Transverse colon (tissue), 4 donors: ENCODE measurements around the gene SLC37A4. TPM values are rescaled to one million over a fixed set of nuclear protein-coding genes. Genes with fewer than 3 reads are reported as not detected.

Experiments
- DNase-seq: peaks from one replicate; pipeline ENCODE4 v3.0.0-alpha.2; 2019
- H3K27ac ChIP-seq, 4 donors: fragments of 200-600 bp; sonication (generic); 2 replicates each; pipeline ENCODE4 v1.5.1; 2016 to 2018; ENCODE audit warnings: inconsistent platforms in 4 of 4
- H3K27me3 ChIP-seq: fragments of 200-600 bp; sonication (generic); 2 replicates; pipeline ENCODE4 v1.5.1; 2017; ENCODE audit warnings: inconsistent platforms
- H3K36me3 ChIP-seq, 4 donors: fragments of 200-600 bp; sonication (generic); 2 replicates each; pipeline ENCODE4 v1.5.1; 2017 to 2019; ENCODE audit warnings: inconsistent platforms in 4 of 4
- H3K4me1 ChIP-seq, 4 donors: fragments of 200-600 bp; sonication (generic); 2 replicates each; pipeline ENCODE4 v1.5.1; 2017 to 2020; ENCODE audit warnings: inconsistent platforms in 4 of 4
- H3K4me3 ChIP-seq, 4 donors: fragments of 200-600 bp; sonication (generic); 1 replicate in 1 of 4; 2 replicates in 3 of 4; pipeline versions ENCODE4 v1.5.1 to v1.6.1; 2017 to 2019; ENCODE audit warnings: inconsistent platforms in 4 of 4
- H3K9me3 ChIP-seq, 2 donors: fragments of 200-600 bp; sonication (generic); 2 replicates each; pipeline ENCODE4 v1.5.1; 2017 to 2019; ENCODE audit warnings: inconsistent platforms in 2 of 2
- EP300 ChIP-seq: sonication (generic); formaldehyde crosslinking; IDR thresholded peaks from one replicate; pipeline ENCODE4 v1.6.1; 2017; ENCODE audit warnings: antibody characterized with exemption, low read depth
- POLR2A ChIP-seq: fragments of 450-650 bp; IDR thresholded peaks from one replicate; pipeline ENCODE4 v1.6.1; 2016; ENCODE audit warnings: antibody characterized with exemption, mild to moderate bottlenecking, moderate library complexity
- POLR2AphosphoS5 ChIP-seq, 3 donors: sonication (generic); formaldehyde crosslinking; IDR thresholded peaks; one replicate each; pipeline ENCODE4 v1.6.1; 2016; ENCODE audit warnings: antibody characterized with exemption in 3 of 3
- WGBS, 2 donors: methylation state at CpG; one replicate each; pipeline ENCODE4 v1.1.5; 2018; ENCODE audit warnings: low coverage in 1 of 2; 5-methylcytosine and 5-hydroxymethylcytosine counted together
- in situ Hi-C, 4 donors: fragments of 200-750 bp; cut with MboI; loops; one replicate each; pipeline versions ENCODE4 v1.15.0 to v1.15.1; 2017; ENCODE audit warnings: low sequenced_read_pairs in 3 of 4, low pct_ligation_motif_present in 1 of 4, low pct_unique_long_range_greater_than_20kb in 1 of 4
- intact Hi-C: fragments of 100-400 bp; cut with DNase I; formaldehyde crosslinking; loops from one replicate; pipeline ENCODE4 v1.15.1; 2023; ENCODE audit warnings: low total_unique reads
- total RNA-seq, 4 donors: library from RNA; depleted of rRNA; stranded (reverse); fragments of >200 nt; gene quantifications; one replicate each; pipeline ENCODE4 v1.1.0, GENCODE V29; 2016
- TF ChIP-seq, protein P1 (sequence below), 5 experiments: fragments of 200-600 bp in 3 of 5; fragments of 450-650 bp in 2 of 5; sonication (generic) in 3 of 5; IDR thresholded peaks; 1 replicate in 2 of 5; 2 replicates in 3 of 5; pipeline ENCODE4 v1.5.1; 2016 to 2017; ENCODE audit warnings: antibody characterized with exemption in 5 of 5, inconsistent platforms in 3 of 5, mild to moderate bottlenecking in 2 of 5, moderate library complexity in 1 of 5

SLC37A4 gene
- total RNA-seq, 4 donors from 2014 or later: 34.0 to 88.3 (median 81.2) TPM

DNA sequence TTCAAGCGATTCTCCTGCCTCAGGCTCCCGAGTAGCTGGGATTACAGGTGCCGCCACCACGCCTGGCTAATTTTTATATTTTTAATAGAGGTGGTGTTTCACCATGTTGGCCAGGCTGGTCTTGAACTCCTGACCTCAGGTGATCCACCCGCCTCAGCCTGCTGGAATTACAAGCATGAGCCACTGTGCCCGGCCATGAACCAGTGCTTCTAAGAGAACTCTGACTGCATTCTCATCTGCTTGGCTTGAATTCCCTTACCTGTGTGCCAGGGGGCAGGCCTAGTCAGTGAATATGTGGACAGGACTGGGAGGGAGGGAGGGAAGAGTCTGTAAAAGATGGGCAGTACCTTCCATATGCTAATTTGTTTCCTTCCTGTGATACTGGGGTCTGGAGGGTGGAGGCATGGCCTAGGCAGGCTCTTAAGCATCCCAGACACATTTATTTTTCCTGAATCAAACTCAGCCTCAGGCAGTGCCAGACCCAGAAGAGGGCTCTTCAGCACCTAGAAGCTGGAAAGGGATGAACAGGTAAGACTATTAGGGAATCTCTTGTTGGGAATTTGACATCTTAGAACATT, 19.1 kb downstream of the SLC37A4 start:
- WGBS, 2 donors: 86% methylated on average over 6 of the region's 6 CpGs; no CpG with 5 or more reads in 1 of the 2 donors
- in situ Hi-C loops: no loop called here
- DNase-seq: no peak

DNA sequence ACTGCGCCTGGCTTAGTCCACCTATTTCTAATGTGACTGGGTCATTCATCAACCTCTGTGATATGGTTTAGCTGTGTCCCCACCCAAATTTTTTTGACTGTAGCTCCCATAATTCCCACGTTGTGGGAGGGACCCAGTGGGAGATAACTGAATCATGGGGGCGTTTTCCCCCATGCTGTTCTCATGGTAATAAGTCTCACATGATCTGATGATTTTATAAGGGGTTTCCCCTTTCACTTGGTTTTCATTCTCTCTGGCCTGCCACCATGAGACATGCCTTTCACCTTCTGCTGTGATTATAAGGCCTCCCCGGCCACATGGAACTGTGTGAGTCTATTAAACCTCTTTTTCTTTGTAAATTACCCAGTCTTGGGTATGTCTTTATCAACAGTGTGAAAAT, 24.0 kb downstream of the SLC37A4 start:
- no peak for DNase-seq
- H3K36me3 ChIP-seq: peaks cover 0 to 47% (median 11%) of the 10 kb centered on the region in 4 donors
- WGBS, 2 donors: 88 to 90% methylated on average over 4 of the region's 4 CpGs
- H3K4me3 ChIP-seq: no peak overlapping the region
- H3K9me3 ChIP-seq: no peaks in the 10 kb centered on the region
- intact Hi-C loops: no loop called here
- H3K27ac ChIP-seq: no peak overlapping the region
- H3K27me3 ChIP-seq: no peaks in the 10 kb centered on the region
- no peaks in the 10 kb centered on the region for H3K4me1 ChIP-seq
- TF ChIP-seq, protein P1, sequence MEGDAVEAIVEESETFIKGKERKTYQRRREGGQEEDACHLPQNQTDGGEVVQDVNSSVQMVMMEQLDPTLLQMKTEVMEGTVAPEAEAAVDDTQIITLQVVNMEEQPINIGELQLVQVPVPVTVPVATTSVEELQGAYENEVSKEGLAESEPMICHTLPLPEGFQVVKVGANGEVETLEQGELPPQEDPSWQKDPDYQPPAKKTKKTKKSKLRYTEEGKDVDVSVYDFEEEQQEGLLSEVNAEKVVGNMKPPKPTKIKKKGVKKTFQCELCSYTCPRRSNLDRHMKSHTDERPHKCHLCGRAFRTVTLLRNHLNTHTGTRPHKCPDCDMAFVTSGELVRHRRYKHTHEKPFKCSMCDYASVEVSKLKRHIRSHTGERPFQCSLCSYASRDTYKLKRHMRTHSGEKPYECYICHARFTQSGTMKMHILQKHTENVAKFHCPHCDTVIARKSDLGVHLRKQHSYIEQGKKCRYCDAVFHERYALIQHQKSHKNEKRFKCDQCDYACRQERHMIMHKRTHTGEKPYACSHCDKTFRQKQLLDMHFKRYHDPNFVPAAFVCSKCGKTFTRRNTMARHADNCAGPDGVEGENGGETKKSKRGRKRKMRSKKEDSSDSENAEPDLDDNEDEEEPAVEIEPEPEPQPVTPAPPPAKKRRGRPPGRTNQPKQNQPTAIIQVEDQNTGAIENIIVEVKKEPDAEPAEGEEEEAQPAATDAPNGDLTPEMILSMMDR (IDR thresholded peaks at IDR 0.05): no peak
- TF ChIP-seq EP300 (no peak), POLR2A (no peak), POLR2AphosphoS5 (IDR thresholded peaks at IDR 0.05) (no peak)
- in situ Hi-C loops: no loop called here

More for the DNA sequence above, 19.1 kb downstream of the SLC37A4 start:
- H3K27me3 ChIP-seq: no peaks in the 10 kb centered on the region
- intact Hi-C loops: no loop called here
- peaks cover 2 to 12% (median 9%) of the 10 kb centered on the region in 4 donors for H3K4me1 ChIP-seq
- no peaks in the 10 kb centered on the region for H3K9me3 ChIP-seq
- H3K4me3 ChIP-seq: no peak overlapping the region
- TF ChIP-seq, protein P1 (IDR thresholded peaks at IDR 0.05): no peak
- TF ChIP-seq POLR2AphosphoS5 (IDR thresholded peaks at IDR 0.05): no peak
- TF ChIP-seq EP300: no peak
- TF ChIP-seq POLR2A: no peak
- peaks cover 0 to 69% (median 19%) of the 10 kb centered on the region in 4 donors for H3K36me3 ChIP-seq
- H3K27ac ChIP-seq: no peak overlapping the region

DNA sequence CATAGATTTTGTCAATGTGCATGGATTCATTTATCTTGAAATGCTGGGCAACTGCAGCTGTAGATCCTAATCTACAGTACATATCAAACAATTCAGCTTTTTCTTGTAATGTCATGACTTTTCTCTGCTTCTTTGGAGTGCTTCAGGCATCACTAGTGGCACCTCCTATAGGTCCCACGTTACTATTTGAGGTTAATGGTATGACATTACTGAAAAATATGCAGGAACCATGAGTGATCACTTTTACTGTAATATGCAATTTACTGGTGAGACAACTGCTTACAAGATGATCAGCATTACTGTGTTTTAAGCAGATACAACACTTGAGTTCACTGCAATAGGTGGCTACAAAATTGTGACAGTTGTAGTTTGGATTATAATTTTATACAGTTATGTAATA, 29.8 kb downstream of the SLC37A4 start:
- Histone ChIP-seq H3K4me1 (peaks cover 0 to 23% (median 16%) of the 10 kb centered on the region in 4 donors), H3K36me3 (peaks cover 0 to 29% (median 10%) of the 10 kb centered on the region in 4 donors), H3K9me3 (no peaks in the 10 kb centered on the region), H3K27ac (no peak overlapping the region), H3K4me3 (no peak overlapping the region), H3K27me3 (no peaks in the 10 kb centered on the region)
- TF ChIP-seq, protein P1 (IDR thresholded peaks at IDR 0.05): no peak
- TF ChIP-seq POLR2A: no peak
- TF ChIP-seq EP300: no peak
- TF ChIP-seq POLR2AphosphoS5 (IDR thresholded peaks at IDR 0.05): no peak
- no peak for DNase-seq
- in situ Hi-C loops (no loop called here), intact Hi-C loops (no loop called here)
- WGBS, 2 donors: 40 to 68% methylated on average over 1 of the region's 1 CpG

DNA sequence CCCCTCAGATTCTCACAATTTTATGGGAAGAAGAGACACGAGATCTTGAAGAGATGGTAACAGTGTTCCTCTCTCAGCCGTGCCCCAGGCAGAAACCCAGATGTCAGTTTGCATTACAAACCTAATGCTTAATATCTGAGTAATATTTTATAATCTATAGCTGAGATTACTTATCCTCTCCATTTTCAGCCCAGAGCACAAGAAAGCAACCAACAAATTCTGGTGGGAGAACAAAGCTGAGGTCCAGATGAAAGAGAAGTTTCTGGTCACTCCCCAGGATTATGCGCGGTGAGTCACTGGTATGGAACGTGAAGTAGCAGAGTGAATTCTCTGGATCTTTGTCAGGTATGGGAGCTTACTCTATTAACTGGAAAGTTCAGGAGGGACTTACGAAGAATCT, 31.9 kb downstream of the SLC37A4 start:
- in situ Hi-C loops: no loop called here
- H3K4me3 ChIP-seq: peak overlapping the region in 2 of 4 donors; percentile 73 to 82
- WGBS, 2 donors: 44 to 86% methylated on average over 1 to 6 of the region's 6 CpGs
- H3K36me3 ChIP-seq: peaks cover 0 to 17% (median 8%) of the 10 kb centered on the region in 4 donors
- H3K9me3 ChIP-seq: no peaks in the 10 kb centered on the region
- peaks cover 0 to 23% (median 16%) of the 10 kb centered on the region in 4 donors for H3K4me1 ChIP-seq
- H3K27ac ChIP-seq: peak overlapping the region; percentile 82 to 91 (median 85)
- TF ChIP-seq POLR2A (no peak), POLR2AphosphoS5 (IDR thresholded peaks at IDR 0.05) (no peak), EP300 (no peak)
- TF ChIP-seq, protein P1 (IDR thresholded peaks at IDR 0.05): no peak
- no peaks in the 10 kb centered on the region for H3K27me3 ChIP-seq
- intact Hi-C loops: no loop called here
- no peak for DNase-seq
